GM12873 (cell line): Measurements from ENCODE around the gene DBF4B.

Source experiments
- CTCF ChIP-seq: IDR thresholded peaks from 2 replicates; pipeline ENCODE4 v1.5.1; 2012; ENCODE audit warnings: low read depth, mild to moderate bottlenecking, moderate library complexity, low read length, control low read depth; ENCODE audit not compliant: insufficient read depth; ENCODE audit errors: missing control alignments

Gene DBF4B

GRCh38 chr17:44677136-44677535, 31.3 kb upstream of the DBF4B start:
- TF ChIP-seq CTCF, result no peak

- no peak for TF ChIP-seq CTCF
Observed at GRCh38 chr17:44687756-44688155, 20.7 kb upstream of the DBF4B start.

- TF ChIP-seq CTCF, result no peak
Observed at GRCh38 chr17:44688200-44688599, 20.3 kb upstream of the DBF4B start.

GRCh38 chr17:44688675-44689476, 19.6 kb upstream of the DBF4B start:
- TF ChIP-seq CTCF, result no peak

- TF ChIP-seq CTCF, result no peak
Observed at GRCh38 chr17:44689477-44690217, 18.8 kb upstream of the DBF4B start, which contains the start of gene CCDC43. CCDC43 (minus strand) TSS chr17:44689776; CDS start chr17:44689753, 23 bp downstream.

GRCh38 chr17:44690746-44691306, 17.6 kb upstream of the DBF4B start:
- TF ChIP-seq CTCF, result peak; percentile 46

- TF ChIP-seq CTCF, result no peak
Observed at GRCh38 chr17:44693609-44694008, 14.9 kb upstream of the DBF4B start.
